ENCODE data around the gene ANKRD39.
"Not testable (repeated sequence)": the region's sequence is repeated elsewhere in the genome, so short reads cannot be mapped to it uniquely, and the experiment has no call there.

Gene ANKRD39

DNA sequence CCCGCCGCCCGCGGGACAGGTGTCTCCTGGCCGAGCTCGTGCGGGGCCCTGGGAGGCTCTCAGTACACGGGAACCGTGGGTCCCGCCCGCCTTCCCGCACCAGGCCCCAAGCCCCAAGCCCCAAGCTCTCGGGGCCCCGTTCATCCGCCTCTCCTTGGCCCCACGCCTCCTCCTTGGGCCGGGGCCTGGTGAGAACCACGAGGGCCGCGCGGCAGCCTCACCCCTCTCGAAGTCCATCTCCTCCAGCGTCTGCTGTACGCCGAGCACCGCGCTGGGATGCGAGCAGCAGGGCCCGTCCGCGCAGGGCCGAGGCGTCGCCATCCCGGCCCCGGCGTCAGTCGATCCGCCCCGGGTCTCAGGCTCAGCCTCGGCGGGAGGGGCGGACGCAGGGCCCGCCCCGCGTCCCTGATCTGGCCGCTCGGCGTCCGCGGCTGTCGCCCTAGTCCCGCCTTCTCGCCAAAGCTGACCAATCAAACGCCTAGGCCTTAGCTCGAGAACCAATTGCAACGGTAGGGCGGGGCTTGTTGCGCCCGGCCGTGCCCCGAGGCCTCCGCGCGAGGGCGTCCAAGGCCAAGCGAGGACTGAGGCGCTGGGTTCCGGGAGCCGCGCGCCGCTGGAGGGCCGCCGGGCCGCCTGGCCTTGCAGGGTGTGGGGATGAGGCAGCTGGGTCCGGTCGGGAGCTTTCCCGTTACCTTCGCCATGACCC is at the start of gene ANKRD39:
Gene ANKRD39, minus strand, starts transcription at position 350 of the 706 bp plus-strand sequence. Its CDS starts 29 bp downstream, at position 321.
- peak; percentile 96 for DNase-seq

GRCh38 chr2:96906729-96907114 is 48.9 kb upstream of the ANKRD39 start:
- no peak for DNase-seq

DNA sequence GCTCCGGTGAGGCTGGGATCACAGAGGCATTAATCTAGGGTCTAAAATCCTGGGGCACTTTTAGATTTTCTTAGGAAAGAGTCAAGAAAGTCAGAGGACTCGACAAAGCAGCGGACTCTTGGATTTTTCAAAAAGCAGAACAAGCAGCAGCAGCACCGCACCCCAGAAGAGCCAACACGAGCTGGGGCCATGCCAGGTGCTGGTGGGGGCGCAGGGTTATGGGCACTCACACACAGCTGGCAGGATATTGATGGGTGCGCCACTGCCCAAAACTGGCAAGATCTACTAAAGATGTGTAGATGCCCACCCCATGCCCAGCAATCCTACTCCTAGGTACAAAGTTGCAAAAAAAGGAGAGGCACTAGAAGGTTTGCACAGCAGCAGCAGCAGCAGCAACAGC is 46.0 kb upstream of the ANKRD39 start:
- no peak for DNase-seq

- DNase-seq, result no peak
Measured at GRCh38 chr2:96903318-96903717, 45.5 kb upstream of the ANKRD39 start.

GRCh38 chr2:96900237-96900636 is 42.4 kb upstream of the ANKRD39 start:
- DNase-seq, result no peak

- DNase-seq, result no peak
Measured at GRCh38 chr2:96899413-96899741, 41.6 kb upstream of the ANKRD39 start.

GRCh38 chr2:96898641-96899412 is 41.0 kb upstream of the ANKRD39 start:
- no peak for DNase-seq

DNA sequence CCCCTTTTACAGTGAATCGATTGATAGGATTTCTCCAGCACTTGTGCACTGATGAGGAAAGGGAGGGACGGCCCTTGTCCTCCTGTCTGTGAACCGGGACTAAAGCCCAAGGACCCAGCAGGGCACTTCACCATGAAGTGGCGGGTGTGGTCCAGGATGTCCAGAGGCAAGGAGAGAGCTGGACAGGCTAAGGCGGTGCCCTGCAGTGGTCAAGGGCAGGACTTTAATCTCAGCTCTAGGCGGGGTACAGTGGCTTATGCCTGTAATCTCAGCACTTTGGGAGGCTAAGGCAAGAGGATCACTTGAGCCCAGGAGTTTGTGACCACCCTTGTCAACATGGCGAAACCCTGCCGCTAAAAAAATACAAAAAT is 40.3 kb upstream of the ANKRD39 start:
- no peak for DNase-seq

- no peak for DNase-seq
Measured at GRCh38 chr2:96897491-96898134, 39.8 kb upstream of the ANKRD39 start.

DNA sequence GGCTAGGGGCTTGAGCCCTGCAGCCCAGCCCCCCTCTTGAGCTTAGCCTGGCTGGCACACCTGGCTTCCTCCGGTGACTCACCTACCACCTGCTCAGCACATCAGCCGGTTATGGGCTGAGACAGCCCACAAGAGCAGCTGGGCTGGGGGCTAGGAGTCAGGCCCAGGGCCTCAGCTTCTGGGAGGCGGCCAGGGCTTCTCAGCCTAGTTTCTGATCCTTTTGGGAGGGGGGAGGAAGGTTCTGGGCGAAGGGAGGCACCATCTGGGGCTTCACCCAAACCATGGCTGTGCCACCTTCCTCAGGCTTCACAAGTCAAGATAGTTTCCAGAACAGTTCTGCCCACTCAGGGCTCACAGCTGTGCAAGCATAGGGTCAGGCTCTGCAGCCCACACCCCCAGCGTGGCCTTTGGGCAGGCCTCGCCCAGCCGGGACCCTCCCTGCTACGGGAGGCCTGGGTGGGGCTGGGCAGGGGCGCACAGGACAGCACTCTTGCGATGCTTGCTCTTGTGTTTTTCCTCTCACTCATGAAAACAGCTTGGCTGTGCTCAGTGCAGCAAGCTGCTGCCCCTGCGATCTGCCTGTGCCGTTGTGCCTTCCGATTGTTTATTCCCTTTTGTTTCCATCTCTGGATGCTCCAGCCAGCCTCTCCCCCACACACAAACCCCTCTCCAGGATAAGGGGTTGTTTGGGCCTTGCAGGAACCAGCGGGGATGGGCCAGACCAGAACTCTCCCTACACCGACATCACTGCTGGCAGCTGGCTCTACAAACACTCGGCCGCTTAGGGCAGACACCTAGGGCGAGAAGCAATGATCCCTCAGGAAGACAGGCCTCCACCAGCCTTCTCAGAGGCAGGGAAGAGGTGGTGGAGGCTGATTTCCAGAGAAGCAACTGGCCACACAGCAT is 38.2 kb upstream of the ANKRD39 start:
- no peak for DNase-seq

DNA sequence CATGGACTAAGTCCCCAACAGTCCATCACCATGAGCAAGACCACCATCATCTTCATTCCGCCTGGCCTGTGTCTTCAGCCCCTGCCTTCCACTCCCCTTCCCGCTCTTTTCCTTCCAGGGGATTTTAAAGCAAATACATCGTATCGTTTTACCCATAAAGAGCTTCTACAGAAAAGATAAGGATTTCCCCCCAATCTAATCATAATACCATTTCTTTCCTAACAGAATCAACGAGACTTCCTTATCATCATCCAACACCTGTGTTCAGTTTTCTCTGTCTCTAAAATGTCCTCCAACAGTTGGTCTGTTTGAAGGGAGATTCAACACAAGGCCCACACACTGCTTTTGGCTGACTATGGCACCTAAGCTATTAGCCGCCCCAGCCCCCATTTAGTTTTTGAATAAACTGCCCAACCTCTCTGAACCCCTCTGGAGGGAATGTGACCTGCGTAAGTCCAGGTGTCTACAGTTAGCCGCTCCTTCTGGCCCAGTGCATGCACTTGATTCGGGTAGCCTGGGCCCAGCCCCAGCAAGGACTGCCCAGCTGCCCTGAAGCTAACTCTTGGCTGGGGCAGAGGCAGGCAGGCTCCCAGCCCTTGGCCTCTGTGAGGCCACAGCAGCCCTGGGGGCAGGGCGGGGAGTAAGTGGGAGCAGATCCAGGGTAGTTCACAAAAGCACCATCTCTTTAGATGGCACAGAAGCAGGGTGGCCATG is 37.4 kb upstream of the ANKRD39 start:
- no peak for DNase-seq

- DNase-seq, result no peak
Measured at GRCh38 chr2:96894151-96894531, 36.3 kb upstream of the ANKRD39 start.

DNA sequence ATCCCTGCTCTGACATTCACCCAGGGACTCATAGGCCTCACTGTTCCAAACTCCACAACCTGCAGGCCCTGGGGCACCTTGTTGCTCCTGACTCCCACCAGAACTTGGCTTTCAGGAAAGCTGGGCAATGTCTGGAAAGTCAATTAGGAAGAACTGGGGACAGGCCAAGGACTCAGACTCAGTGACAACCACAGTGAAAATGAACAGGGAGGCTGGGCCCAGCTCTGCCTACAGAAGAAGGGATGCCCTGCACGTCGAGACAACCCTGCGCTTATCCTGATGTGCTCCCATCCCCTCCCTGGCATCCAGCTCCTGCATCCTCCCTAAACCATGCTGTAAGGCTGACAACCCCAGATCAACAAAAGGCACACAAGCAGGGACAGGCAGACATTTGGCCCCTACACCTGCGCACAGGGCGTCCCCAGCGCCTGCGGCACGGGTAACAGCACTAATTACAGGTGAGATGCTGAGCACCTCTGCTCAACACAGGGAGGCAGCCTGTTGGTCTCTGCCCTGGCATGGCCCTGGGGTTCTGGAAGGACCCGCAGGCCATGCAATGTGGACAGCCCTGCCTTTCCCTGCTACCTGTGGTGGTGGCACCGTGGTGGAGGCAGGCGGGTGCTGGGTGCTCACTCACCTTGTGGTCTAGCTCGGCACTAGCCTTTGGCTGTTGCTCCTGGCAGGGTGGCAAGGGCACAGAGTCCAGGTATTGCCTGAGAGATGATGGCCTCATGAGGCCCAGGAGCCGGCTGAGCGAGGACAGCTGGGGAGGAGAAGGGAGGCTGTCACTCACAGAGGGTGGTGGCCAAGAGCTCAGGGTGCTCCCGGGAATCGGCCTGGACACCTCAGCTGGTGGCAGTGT is 35.7 kb upstream of the ANKRD39 start:
- DNase-seq, result no peak

- DNase-seq, result no peak
Measured at GRCh38 chr2:96891591-96892333, 33.9 kb upstream of the ANKRD39 start.

GRCh38 chr2:96890726-96891385 is 33.0 kb upstream of the ANKRD39 start:
- no peak for DNase-seq

DNA sequence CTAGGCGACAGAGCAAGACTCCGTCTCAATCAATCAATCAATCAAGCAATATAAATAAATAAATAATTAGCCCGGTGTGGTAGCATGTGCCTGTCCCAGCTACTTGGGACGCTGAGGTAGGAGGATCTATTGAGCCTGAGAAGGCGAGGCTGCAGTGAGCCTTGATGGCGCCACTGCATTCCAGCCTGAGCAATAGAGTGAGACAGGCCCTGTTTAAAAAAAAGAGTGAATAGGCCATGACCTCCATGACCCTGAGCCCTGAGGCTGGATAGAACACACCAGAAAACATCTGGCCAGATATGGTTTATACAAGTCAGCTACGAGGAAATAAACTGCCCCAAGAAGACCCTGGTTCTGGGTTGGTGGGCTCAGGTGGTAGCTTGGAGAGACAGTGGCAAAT is 32.4 kb upstream of the ANKRD39 start:
- no peak for DNase-seq

- not testable (repeated sequence) for DNase-seq
Measured at GRCh38 chr2:96889502-96889901, 31.7 kb upstream of the ANKRD39 start.

DNA sequence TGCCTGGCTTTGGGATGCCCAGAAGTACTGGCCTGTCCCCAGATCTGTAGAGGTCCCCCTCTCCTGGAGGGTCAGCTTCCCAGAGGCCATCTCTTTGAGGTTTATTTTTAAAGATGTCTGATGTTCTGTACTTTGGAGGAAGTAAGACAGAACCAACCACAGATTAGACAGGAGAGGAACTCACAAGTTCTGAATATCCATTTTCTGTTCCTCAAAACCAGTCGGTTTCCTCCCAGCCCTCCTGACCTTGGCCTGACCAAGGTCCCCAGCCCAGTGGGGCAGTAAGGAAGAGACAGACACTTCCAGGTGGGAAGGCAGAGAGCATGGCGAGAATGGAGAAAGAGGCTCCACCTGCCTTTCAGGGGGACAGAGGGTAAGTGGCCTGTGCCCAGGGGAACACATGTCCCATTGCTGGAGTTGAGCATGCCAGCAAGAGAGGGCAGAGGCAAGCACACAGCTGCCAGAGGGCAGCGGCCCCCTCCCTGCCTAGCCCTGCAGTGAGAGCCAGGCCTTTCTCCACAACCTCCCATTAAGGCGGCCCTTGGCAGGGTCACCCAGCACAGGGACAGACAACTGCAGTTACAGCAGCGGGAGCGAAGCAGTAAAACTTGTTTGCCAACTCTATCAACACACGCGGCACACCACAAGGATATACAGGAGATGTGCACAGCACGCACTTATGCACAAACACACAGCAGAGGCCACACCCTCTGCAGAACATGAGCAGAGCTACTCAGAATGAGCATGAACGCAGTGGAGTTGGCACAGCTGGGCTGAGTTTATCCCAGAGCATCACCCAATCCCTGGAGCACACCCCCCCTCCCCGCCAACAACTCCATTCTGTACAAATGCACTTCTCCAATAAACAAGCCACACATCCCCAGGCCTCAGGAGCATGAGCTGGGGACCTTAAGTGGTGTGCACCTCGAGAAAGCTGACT is 30.5 kb upstream of the ANKRD39 start:
- no peak for DNase-seq

DNA sequence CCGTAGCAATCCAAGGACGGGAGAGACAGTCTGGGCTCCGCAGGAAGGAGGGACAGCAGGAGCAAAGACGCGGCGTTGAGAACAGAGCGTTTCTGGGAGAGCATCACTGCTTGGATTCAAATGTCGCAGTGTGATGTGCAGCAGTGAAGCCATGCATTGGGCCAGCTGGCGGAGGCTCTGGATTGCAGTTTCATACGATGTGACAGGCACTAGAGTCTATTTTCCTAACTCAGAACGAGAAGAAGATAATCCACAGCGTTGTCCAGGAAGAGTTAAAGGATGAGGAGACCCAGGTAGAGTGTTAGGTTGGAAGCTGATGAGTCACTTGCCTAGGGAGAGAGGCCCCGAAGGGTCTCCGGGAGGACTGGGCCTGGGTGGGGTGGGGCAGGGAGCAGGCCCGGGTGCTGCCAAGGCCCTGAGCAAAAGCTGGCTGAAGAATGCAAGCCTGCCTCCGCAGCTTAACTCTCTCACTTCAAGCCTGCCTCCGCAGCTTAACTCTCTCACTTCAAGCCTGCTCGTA is 29.7 kb upstream of the ANKRD39 start:
- no peak for DNase-seq

Data from 8988T (cell line).